Measurements from ENCODE around the gene UNC13C.

The UNC13C gene

GRCh38 chr15:54659646-54660045 lies 681.4 kb downstream of the UNC13C start:
- WGBS, 2 experiments, result 80 to 95% methylated on average over 2 of the region's 2 CpGs
- Histone ChIP-seq H3K27me3 (ENCODE audit: control insufficient read depth, insufficient read depth, low read length, poor library complexity, severe bottlenecking) (no peaks in the 10 kb centered on the region), H3K4me3 (ENCODE audit: insufficient read depth, low read depth, low read length) (no peak overlapping the region), H3K9me3 (ENCODE audit: control insufficient read depth, low read length) (no peaks in the 10 kb centered on the region), H3K27ac (ENCODE audit: insufficient read depth, low read depth, low read length, poor library complexity, severe bottlenecking) (no peak overlapping the region), H3K4me1 (ENCODE audit: control insufficient read depth, insufficient read depth, low read length) (no peaks in the 10 kb centered on the region), H3K36me3 (ENCODE audit: control insufficient read depth, insufficient read depth, low read length) (no peaks in the 10 kb centered on the region)

GRCh38 chr15:54660356-54660755 lies 682.1 kb downstream of the UNC13C start:
- WGBS, 2 experiments, result 87 to 95% methylated on average over 5 of the region's 5 CpGs
- Histone ChIP-seq H3K27ac (ENCODE audit: insufficient read depth, low read depth, low read length, poor library complexity, severe bottlenecking) (no peak overlapping the region), H3K27me3 (ENCODE audit: control insufficient read depth, insufficient read depth, low read length, poor library complexity, severe bottlenecking) (no peaks in the 10 kb centered on the region), H3K9me3 (ENCODE audit: control insufficient read depth, low read length) (no peaks in the 10 kb centered on the region), H3K36me3 (ENCODE audit: control insufficient read depth, insufficient read depth, low read length) (no peaks in the 10 kb centered on the region), H3K4me1 (ENCODE audit: control insufficient read depth, insufficient read depth, low read length) (no peaks in the 10 kb centered on the region), H3K4me3 (ENCODE audit: insufficient read depth, low read depth, low read length) (no peak overlapping the region)

GRCh38 chr15:54675241-54675640 lies 697.0 kb downstream of the UNC13C start:
- Histone ChIP-seq H3K36me3 (ENCODE audit: control insufficient read depth, insufficient read depth, low read length) (no peaks in the 10 kb centered on the region), H3K4me1 (ENCODE audit: control insufficient read depth, insufficient read depth, low read length) (no peaks in the 10 kb centered on the region), H3K27ac (ENCODE audit: insufficient read depth, low read depth, low read length, poor library complexity, severe bottlenecking) (no peak overlapping the region), H3K9me3 (ENCODE audit: control insufficient read depth, low read length) (no peaks in the 10 kb centered on the region), H3K4me3 (ENCODE audit: insufficient read depth, low read depth, low read length) (no peak overlapping the region), H3K27me3 (ENCODE audit: control insufficient read depth, insufficient read depth, low read length, poor library complexity, severe bottlenecking) (no peaks in the 10 kb centered on the region)
- 88 to 95% methylated on average over 1 of the region's 1 CpG for WGBS, 2 experiments

- Histone ChIP-seq H3K27ac (ENCODE audit: insufficient read depth, low read depth, low read length, poor library complexity, severe bottlenecking) (no peak overlapping the region), H3K9me3 (ENCODE audit: control insufficient read depth, low read length) (no peaks in the 10 kb centered on the region), H3K36me3 (ENCODE audit: control insufficient read depth, insufficient read depth, low read length) (no peaks in the 10 kb centered on the region), H3K4me1 (ENCODE audit: control insufficient read depth, insufficient read depth, low read length) (no peaks in the 10 kb centered on the region), H3K4me3 (ENCODE audit: insufficient read depth, low read depth, low read length) (no peak overlapping the region), H3K27me3 (ENCODE audit: control insufficient read depth, insufficient read depth, low read length, poor library complexity, severe bottlenecking) (no peaks in the 10 kb centered on the region)
- 90 to 100% methylated on average over 2 of the region's 2 CpGs for WGBS, 2 experiments
These were observed 703.3 kb downstream of the UNC13C start for GRCh38 chr15:54681584-54681983.
